GM19240 (cell line): ENCODE measurements around the gene SSNA1.
A peak's percentile ranks its signal among the peaks of the same experiment; 100 is the strongest.
"Not testable (repeated sequence)": the region's sequence is repeated elsewhere in the genome, so short reads cannot be mapped to it uniquely, and the experiment has no call there.

Source experiments
- DNase-seq: peaks from one replicate; pipeline ENCODE4 v3.0.0; 2011; ENCODE audit warnings: low spot score; ENCODE audit not compliant: insufficient read length

SSNA1 gene

GRCh38 chr9:137230705-137231371, 42.4 kb downstream of the SSNA1 start, which contains the start of gene SLC34A3:
Gene SLC34A3 (plus strand): TSS chr9:137230901. CDS start chr9:137231703, 802 bp downstream.
- no peak for DNase-seq

GRCh38 chr9:137231372-137232039, 43.0 kb downstream of the SSNA1 start:
- DNase-seq, result no peak

- DNase-seq, result no peak
Measured at GRCh38 chr9:137232101-137232500, 43.6 kb downstream of the SSNA1 start.

GRCh38 chr9:137232510-137232909, 44.0 kb downstream of the SSNA1 start:
- no peak for DNase-seq

DNA sequence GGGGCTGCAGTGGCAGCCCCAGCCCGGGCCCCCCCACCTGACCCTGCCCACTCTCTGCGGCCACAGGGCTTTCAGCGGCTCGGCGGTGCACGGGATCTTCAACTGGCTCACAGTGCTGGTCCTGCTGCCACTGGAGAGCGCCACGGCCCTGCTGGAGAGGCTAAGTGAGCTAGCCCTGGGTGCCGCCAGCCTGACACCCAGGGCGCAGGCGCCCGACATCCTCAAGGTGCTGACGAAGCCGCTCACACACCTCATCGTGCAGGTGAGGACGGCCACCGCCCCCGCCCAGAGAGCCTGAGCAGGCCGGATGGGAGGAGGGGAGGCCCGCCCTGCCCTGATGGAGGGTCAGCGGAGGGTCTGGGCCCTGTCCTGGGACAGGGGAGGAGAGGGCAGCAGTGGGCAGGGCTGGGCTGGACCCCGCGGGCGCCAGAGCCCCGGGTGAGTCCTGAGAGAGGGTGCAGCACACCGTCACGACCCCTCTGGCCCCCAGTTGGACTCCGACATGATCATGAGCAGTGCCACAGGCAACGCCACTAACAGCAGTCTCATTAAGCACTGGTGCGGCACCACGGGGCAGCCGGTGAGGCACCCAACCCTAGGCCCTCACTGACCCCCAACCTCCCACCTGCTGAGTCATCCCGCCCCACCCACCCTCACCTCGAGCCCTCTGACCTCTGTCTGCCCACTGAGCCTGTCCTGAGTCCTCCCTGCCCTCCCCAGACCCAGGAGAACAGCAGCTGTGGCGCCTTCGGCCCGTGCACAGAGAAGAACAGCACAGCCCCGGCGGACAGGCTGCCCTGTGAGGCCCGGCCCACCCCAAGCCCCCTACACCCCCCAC, 44.9 kb downstream of the SSNA1 start:
- no peak for DNase-seq

- DNase-seq, result no peak
Measured at GRCh38 chr9:137234055-137234697, 45.7 kb downstream of the SSNA1 start.

GRCh38 chr9:137234758-137235423, 46.4 kb downstream of the SSNA1 start:
- DNase-seq, result no peak

- no peak for DNase-seq
Measured at GRCh38 chr9:137235424-137236237, 47.2 kb downstream of the SSNA1 start.

DNA sequence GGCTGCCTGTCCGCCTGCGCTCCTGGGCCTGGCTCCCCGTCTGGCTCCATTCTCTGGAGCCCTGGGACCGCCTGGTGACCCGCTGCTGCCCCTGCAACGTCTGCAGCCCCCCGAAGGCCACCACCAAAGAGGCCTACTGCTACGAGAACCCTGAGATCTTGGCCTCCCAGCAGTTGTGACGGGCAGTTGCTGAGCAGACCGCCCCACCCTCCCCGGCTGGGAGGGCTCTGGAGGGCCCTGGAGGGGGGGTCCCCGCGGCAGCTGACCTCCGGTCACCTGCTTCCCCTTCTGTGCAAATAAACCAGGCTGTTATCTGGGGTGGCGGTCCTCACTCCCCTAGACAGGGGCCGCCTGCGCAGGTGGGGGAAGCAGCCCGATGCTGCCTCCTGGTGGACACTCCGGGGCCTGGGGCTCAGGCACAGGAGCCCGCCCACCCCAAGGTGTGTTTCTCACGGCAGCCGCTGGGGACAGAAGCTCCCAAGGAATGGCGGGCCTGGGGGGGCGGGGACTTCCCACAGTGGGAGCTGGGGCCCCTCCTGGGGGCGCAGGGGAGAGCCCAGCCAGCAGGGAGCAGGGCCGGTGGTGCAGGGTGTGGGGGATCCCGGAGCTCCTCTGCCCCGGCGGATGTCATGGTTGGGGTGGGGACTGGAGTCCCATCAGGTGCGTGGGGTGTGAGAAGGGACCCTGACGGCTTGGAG, 47.9 kb downstream of the SSNA1 start:
- DNase-seq, result peak; percentile 99

GRCh38 chr9:137236936-137237421, 48.5 kb downstream of the SSNA1 start:
- no peak for DNase-seq

DNA sequence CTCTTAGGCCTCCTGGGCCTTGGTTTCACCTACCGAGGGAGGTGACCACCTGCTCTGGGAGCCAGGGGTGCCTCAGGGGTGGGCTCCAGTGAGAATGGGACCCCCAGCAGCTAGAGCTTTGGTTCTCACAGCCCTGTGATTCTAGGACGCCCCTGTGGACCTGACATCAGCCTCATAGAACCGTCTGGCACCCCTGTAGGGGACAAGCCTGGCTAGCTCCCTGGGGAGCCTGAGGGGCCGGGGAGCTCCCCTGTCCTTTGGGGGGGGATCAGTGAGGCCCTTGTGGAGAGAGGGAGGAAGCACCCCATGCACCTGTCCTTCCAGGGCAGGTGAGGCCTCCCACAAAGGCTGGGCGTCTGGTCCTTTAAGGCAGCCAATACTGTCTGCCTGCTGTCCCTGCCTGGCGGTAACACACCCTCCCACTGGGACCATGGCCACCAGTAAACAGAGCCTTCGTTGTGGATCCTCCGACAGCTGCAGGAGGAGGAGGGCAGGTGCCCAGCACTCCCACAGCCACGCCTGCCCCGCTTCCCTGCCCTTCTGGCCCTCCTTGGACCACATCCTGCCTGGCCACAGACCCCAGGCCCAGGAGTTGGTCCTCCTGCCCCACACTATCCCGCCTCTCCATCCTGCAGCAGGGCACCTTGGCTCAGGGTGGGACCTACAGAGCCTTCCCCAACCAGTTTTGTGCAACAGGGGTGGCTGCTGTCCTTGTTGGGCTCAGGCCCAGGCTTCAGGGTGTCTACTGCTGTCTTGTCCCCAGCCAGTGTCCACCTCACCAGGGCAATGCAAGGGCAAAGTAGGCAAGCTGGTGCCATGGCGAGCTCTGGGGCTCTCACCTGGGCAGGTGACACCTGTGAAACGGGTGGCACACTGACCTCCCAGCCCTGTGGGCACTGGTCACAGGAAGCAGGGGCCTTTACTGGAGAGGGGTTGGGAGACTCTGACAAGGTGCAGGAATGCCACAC, 49.6 kb downstream of the SSNA1 start:
- DNase-seq, result no peak

GRCh38 chr9:137239541-137240200, 51.2 kb downstream of the SSNA1 start:
- not testable (repeated sequence) for DNase-seq
